ENCODE measurements around the gene NCK2.

DNA sequence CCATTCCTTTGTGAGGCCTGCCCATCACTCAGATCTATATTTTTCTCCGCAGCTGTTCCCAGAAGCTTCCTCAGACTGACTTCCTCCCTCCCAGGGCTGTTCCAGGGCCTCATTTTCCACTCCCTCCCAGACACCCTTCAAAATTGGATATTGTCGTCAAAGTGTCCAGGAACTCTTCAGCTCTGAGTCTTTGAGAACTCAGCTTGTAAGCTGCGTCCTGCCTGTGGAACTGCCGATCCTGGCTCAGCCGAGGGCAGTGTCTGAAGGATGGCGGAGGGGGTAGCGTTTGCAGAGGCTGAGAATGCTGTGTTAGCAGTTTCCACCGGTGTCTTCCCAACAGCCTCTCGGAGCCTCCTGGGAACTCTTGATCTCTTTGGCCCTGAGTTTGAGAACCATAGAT lies 27.1 kb downstream of the NCK2 start:
- TF ChIP-seq POLR2A (IDR thresholded peaks at IDR 0.05) = no peak
- TF ChIP-seq, protein P1, sequence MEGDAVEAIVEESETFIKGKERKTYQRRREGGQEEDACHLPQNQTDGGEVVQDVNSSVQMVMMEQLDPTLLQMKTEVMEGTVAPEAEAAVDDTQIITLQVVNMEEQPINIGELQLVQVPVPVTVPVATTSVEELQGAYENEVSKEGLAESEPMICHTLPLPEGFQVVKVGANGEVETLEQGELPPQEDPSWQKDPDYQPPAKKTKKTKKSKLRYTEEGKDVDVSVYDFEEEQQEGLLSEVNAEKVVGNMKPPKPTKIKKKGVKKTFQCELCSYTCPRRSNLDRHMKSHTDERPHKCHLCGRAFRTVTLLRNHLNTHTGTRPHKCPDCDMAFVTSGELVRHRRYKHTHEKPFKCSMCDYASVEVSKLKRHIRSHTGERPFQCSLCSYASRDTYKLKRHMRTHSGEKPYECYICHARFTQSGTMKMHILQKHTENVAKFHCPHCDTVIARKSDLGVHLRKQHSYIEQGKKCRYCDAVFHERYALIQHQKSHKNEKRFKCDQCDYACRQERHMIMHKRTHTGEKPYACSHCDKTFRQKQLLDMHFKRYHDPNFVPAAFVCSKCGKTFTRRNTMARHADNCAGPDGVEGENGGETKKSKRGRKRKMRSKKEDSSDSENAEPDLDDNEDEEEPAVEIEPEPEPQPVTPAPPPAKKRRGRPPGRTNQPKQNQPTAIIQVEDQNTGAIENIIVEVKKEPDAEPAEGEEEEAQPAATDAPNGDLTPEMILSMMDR (IDR thresholded peaks at IDR 0.05) = no peak

All from body of pancreas (tissue), 4 donors.